ENCODE measurements around the gene GALNT13. TPM values are rescaled to one million over a fixed set of nuclear protein-coding genes. Genes with fewer than 3 reads are reported as not detected.

Gene GALNT13
- total RNA-seq, 6 experiments from 2014 or later: not detected

GRCh38 chr2:154447727-154448418, 576.2 kb downstream of the GALNT13 start:
- H3K4me1 Mint-ChIP-seq (ENCODE audit: low read depth): no peaks in the 10 kb centered on the region
- H3K9me3 Mint-ChIP-seq: peaks cover 4% of the 10 kb centered on the region; the same call in 1 of the 2 replicates
- H3K27ac Mint-ChIP-seq: no peak overlapping the region
- TF ChIP-seq CTCF (IDR thresholded peaks at IDR 0.05): no peak
- no peak for DNase-seq
- no peaks in the 10 kb centered on the region for H3K36me3 Mint-ChIP-seq (ENCODE audit: low read depth)
- no peaks in the 10 kb centered on the region for H3K27me3 Mint-ChIP-seq (ENCODE audit: insufficient read depth)
- no peak overlapping the region for H3K4me3 Mint-ChIP-seq

- Mint-ChIP-seq H3K4me3 (no peak overlapping the region), H3K4me1 (ENCODE audit: low read depth) (peaks cover 5% of the 10 kb centered on the region; the same call in 1 of the 2 replicates), H3K27me3 (ENCODE audit: insufficient read depth) (no peaks in the 10 kb centered on the region), H3K9me3 (peaks cover 4% of the 10 kb centered on the region; the same call in 1 of the 2 replicates), H3K36me3 (ENCODE audit: low read depth) (no peaks in the 10 kb centered on the region), H3K27ac (no peak overlapping the region)
- TF ChIP-seq CTCF (IDR thresholded peaks at IDR 0.05): no peak
- DNase-seq: no peak
Observed at GRCh38 chr2:154449951-154450658, 578.4 kb downstream of the GALNT13 start.

GRCh38 chr2:154452471-154452870, 580.7 kb downstream of the GALNT13 start:
- Mint-ChIP-seq H3K4me3 (no peak overlapping the region), H3K36me3 (ENCODE audit: low read depth) (no peaks in the 10 kb centered on the region), H3K27me3 (ENCODE audit: insufficient read depth) (no peaks in the 10 kb centered on the region), H3K9me3 (no peaks in the 10 kb centered on the region), H3K4me1 (ENCODE audit: low read depth) (peaks cover 25% of the 10 kb centered on the region; the same call in 1 of the 2 replicates), H3K27ac (no peak overlapping the region)
- no peak for TF ChIP-seq CTCF (IDR thresholded peaks at IDR 0.05)
- DNase-seq: no peak

- Mint-ChIP-seq H3K27ac (no peak overlapping the region), H3K4me3 (no peak overlapping the region), H3K36me3 (ENCODE audit: low read depth) (no peaks in the 10 kb centered on the region), H3K9me3 (no peaks in the 10 kb centered on the region), H3K4me1 (ENCODE audit: low read depth) (peaks cover 25% of the 10 kb centered on the region; the same call in 1 of the 2 replicates), H3K27me3 (ENCODE audit: insufficient read depth) (no peaks in the 10 kb centered on the region)
- DNase-seq: no peak
- TF ChIP-seq CTCF (IDR thresholded peaks at IDR 0.05): peak; percentile 63
Observed at GRCh38 chr2:154452906-154453493, 581.3 kb downstream of the GALNT13 start.

GRCh38 chr2:154455166-154455565, 583.4 kb downstream of the GALNT13 start:
- H3K27me3 Mint-ChIP-seq (ENCODE audit: insufficient read depth): no peaks in the 10 kb centered on the region
- DNase-seq: no peak
- H3K4me1 Mint-ChIP-seq (ENCODE audit: low read depth): peaks cover 25% of the 10 kb centered on the region; the same call in 1 of the 2 replicates
- H3K27ac Mint-ChIP-seq: no peak overlapping the region
- no peaks in the 10 kb centered on the region for H3K36me3 Mint-ChIP-seq (ENCODE audit: low read depth)
- peak overlapping the region; percentile 91 for H3K4me3 Mint-ChIP-seq
- no peaks in the 10 kb centered on the region for H3K9me3 Mint-ChIP-seq
- TF ChIP-seq CTCF (IDR thresholded peaks at IDR 0.05): no peak
